K562 (cell line): ENCODE data around the gene SECISBP2. TPM values are rescaled to one million over a fixed set of nuclear protein-coding genes. Genes with fewer than 3 reads are reported as not detected.

Experiments used
- LARP7 ChIP-seq: fragments of 450-650 bp; IDR thresholded peaks from 2 replicates; pipeline ENCODE4 v1.6.1; 2016
- PKNOX1 ChIP-seq: fragments of 450-650 bp; IDR thresholded peaks from 2 replicates; pipeline ENCODE4 v1.6.1; 2016
- SRSF7 ChIP-seq: fragments of 200-400 bp; formaldehyde crosslinking; optimal IDR thresholded peaks from 2 replicates; pipeline ENCODE3; 2017; ENCODE audit warnings: mild to moderate bottlenecking, low read depth, low read length
- TFE3 ChIP-seq: fragments of 450-650 bp; formaldehyde crosslinking; IDR thresholded peaks from 2 replicates; pipeline ENCODE4 v1.4.0; 2020; ENCODE audit warnings: mild to moderate bottlenecking, mixed read lengths
- ZC3H8 ChIP-seq: fragments of 450-650 bp; IDR thresholded peaks from 2 replicates; pipeline ENCODE4 v1.6.1; 2017
- ZHX1 ChIP-seq: fragments of 150-350 bp; conservative IDR thresholded peaks from 2 replicates; pipeline ENCODE4 v1.6.1; 2014; ENCODE audit warnings: low read length
- polyA plus RNA-seq, 8 experiments: library from polyadenylated mRNA; depleted of rRNA in 4 of 8; stranded (reverse) in 5 of 8; unstranded in 3 of 8; fragments of >200 nt; fragmentation: Nextera tagmentation in 2 of 8; fragmentation: Illumina TruSeq in 1 of 8; extraction: Ambion mirVana in 2 of 8; extraction: Trizol in 1 of 8; gene quantifications; 2 replicates each; pipeline versions ENCODE4 v1.2.1 to v1.2.3, GENCODE V29; 2011 to 2014; ENCODE audit warnings: inconsistent platforms in 1 of 8, missing spikeins in 1 of 8
- total RNA-seq, 7 experiments: library from RNA; depleted of rRNA in 6 of 7; stranded (reverse); fragments of >200 nt in 6 of 7; fragmentation: Illumina TruSeq in 2 of 7; extraction: Trizol in 2 of 7; gene quantifications; 2 replicates each; pipeline versions ENCODE4 v1.2.1 to v1.2.3, GENCODE V29; 2011 to 2021; ENCODE audit warnings: low replicate concordance in 1 of 7

Gene SECISBP2
- total and polyA plus RNA-seq, 9 of the 15 experiments (the other 6 are each of a cell fraction or from before 2014, with no cell fraction given): 3.2 to 41.6 (median 26.1) TPM

- TF ChIP-seq ZC3H8 (no peak), TFE3 (CRISPR knock-in tag) (no peak), PKNOX1 (peak; percentile 41; the same call in 1 of the 2 replicates), LARP7 (no peak), SRSF7 (no peak), ZHX1 (0 out of 2 replicates have a peak, but pooled peaks have one; percentile 56)
These were observed at the start of gene SECISBP2 (continued) for GRCh38 chr9:89318123-89319014.
